H1 (cell line): ENCODE data around the gene PFKFB1. TPM values are rescaled to one million over a fixed set of nuclear protein-coding genes. Genes with fewer than 3 reads are reported as not detected.

Experiments used
- CTCF ChIA-PET: fragments of 300-600 bp; sonication (Branson Sonifier 250); formaldehyde crosslinking; loops from one replicate; lab custom pipeline; 2021; ENCODE audit not compliant: partially characterized antibody; lab: Charles Lee
- POLR2A ChIA-PET: fragments of 300-600 bp; sonication (Branson Sonifier 250); formaldehyde crosslinking; loops from one replicate; lab custom pipeline; 2021; ENCODE audit warnings: inconsistent platforms; ENCODE audit not compliant: partially characterized antibody; lab: Charles Lee
- DNase-seq, 2 experiments: peaks; one replicate each; pipeline versions ENCODE4 v3.0.0 to v3.0.0-alpha.2; 2010 to 2022; ENCODE audit warnings: low spot score in 2 of 2, low read depth in 1 of 2, mixed read lengths in 1 of 2
- FAIRE-seq: peaks from 2 replicates; lab custom pipeline; 2011; peaks lifted over from hg19 to GRCh38; lab: Jason Lieb, UNC
- H2AFZ ChIP-seq: 2 replicates; pipeline ENCODE4 v1.8.1; 2012; ENCODE audit warnings: low read length, inconsistent platforms
- H2AK5ac ChIP-seq: 2 replicates; pipeline ENCODE4 v1.6.1; 2013; ENCODE audit warnings: low read depth, low read length
- H2BK120ac ChIP-seq: replicated peaks from 2 replicates; pipeline ENCODE3; 2013; ENCODE audit warnings: low read depth, low read length, inconsistent platforms
- H2BK12ac ChIP-seq: 2 replicates; pipeline ENCODE4 v1.6.1; 2013; ENCODE audit warnings: low read depth, low read length
- H2BK15ac ChIP-seq: 2 replicates; pipeline ENCODE4 v1.6.1; 2013; ENCODE audit warnings: low read length
- H2BK20ac ChIP-seq: 2 replicates; pipeline ENCODE4 v1.6.1; 2013; ENCODE audit warnings: low read length
- H2BK5ac ChIP-seq: 2 replicates; pipeline ENCODE4 v1.6.1; 2013; ENCODE audit warnings: low read depth, low read length
- H3K14ac ChIP-seq: 2 replicates; pipeline ENCODE4 v1.6.1; 2013; ENCODE audit warnings: inconsistent platforms; ENCODE audit not compliant: insufficient read length
- H3K18ac ChIP-seq: 2 replicates; pipeline ENCODE4 v1.6.1; 2013; ENCODE audit warnings: low read length; ENCODE audit errors: extremely low read depth
- H3K23ac ChIP-seq: 2 replicates; pipeline ENCODE4 v1.6.1; 2013; ENCODE audit warnings: inconsistent platforms; ENCODE audit not compliant: insufficient read length
- H3K23me2 ChIP-seq: 2 replicates; pipeline ENCODE4 v1.6.1; 2013; ENCODE audit warnings: low read depth, low read length
- H3K27ac ChIP-seq: 2 replicates; pipeline ENCODE4 v1.6.1; 2011; ENCODE audit warnings: low read depth, low read length, inconsistent platforms
- H3K27me3 ChIP-seq, 4 experiments: replicated peaks in 1 of 4; 1 replicate in 1 of 4; 2 replicates in 3 of 4; pipeline versions ENCODE4 v1.6.1 to v1.8.1; 2011 to 2013; ENCODE audit warnings: low read length in 3 of 4, mild to moderate bottlenecking in 3 of 4, inconsistent platforms in 2 of 4, mixed read lengths in 2 of 4, moderate library complexity in 1 of 4; ENCODE audit not compliant: control insufficient read depth in 3 of 4, insufficient read depth in 3 of 4; ENCODE audit errors: extremely low read depth in 1 of 4
- H3K36me3 ChIP-seq, 4 experiments: 2 replicates each; pipeline versions ENCODE4 v1.6.1 to v1.8.1; 2011 to 2013; ENCODE audit warnings: mild to moderate bottlenecking in 4 of 4, low read length in 3 of 4, moderate library complexity in 2 of 4, control low read depth in 1 of 4, inconsistent platforms in 1 of 4; ENCODE audit not compliant: insufficient read depth in 4 of 4, control insufficient read depth in 2 of 4
- H3K4ac ChIP-seq: replicated peaks from 2 replicates; pipeline ENCODE3; 2013; ENCODE audit warnings: low read length, low read depth, mixed read lengths, inconsistent platforms; ENCODE audit not compliant: insufficient read length
- H3K4me1 ChIP-seq, 4 experiments: replicated peaks in 1 of 4; 1 replicate in 1 of 4; 2 replicates in 3 of 4; pipeline versions ENCODE4 v1.6.1 to v1.8.1; 2011 to 2013; ENCODE audit warnings: low read length in 3 of 4, inconsistent platforms in 2 of 4, mixed read lengths in 1 of 4; ENCODE audit not compliant: insufficient read depth in 4 of 4, control insufficient read depth in 3 of 4
- H3K4me2 ChIP-seq, 2 experiments: 2 replicates each; pipeline versions ENCODE4 v1.6.1 to v1.8.1; 2011 to 2013; ENCODE audit warnings: low read depth in 2 of 2, low read length in 2 of 2, control low read depth in 1 of 2, inconsistent platforms in 1 of 2, mild to moderate bottlenecking in 1 of 2; ENCODE audit not compliant: insufficient read depth in 1 of 2
- H3K4me3 ChIP-seq, 4 experiments: fragments of 200-600, 300-600 bp in 1 of 4; sonication (generic), shearing (Covaris generic), sonication (Bioruptor Twin) in 1 of 4; 2 replicates each; pipeline versions ENCODE4 v1.5.1 to v1.8.1; 2011 to 2016; ENCODE audit warnings: low read length in 4 of 4, low read depth in 3 of 4, control low read depth in 2 of 4, inconsistent platforms in 2 of 4, mild to moderate bottlenecking in 2 of 4, mixed read lengths in 1 of 4, moderate library complexity in 1 of 4; ENCODE audit not compliant: insufficient read depth in 2 of 4; ENCODE audit errors: extremely low read depth in 1 of 4
- H3K56ac ChIP-seq: replicated peaks from 2 replicates; pipeline ENCODE3; 2013; ENCODE audit warnings: low read depth, mild to moderate bottlenecking, mixed read lengths, low read length, inconsistent platforms; ENCODE audit not compliant: insufficient read length
- H3K79me1 ChIP-seq: 2 replicates; pipeline ENCODE4 v1.6.1; 2013; ENCODE audit warnings: low read depth, low read length, control low read depth
- H3K79me2 ChIP-seq, 2 experiments: 2 replicates each; pipeline versions ENCODE4 v1.6.1 to v1.8.1; 2012 to 2013; ENCODE audit warnings: low read length in 2 of 2, mild to moderate bottlenecking in 2 of 2, inconsistent platforms in 1 of 2; ENCODE audit not compliant: insufficient read depth in 2 of 2, control insufficient read depth in 1 of 2
- H3K9ac ChIP-seq, 4 experiments: replicated peaks in 1 of 4; 1 replicate in 1 of 4; 2 replicates in 3 of 4; pipeline versions ENCODE4 v1.6.1 to v1.8.1; 2011 to 2013; ENCODE audit warnings: low read depth in 3 of 4, low read length in 3 of 4, control low read depth in 2 of 4, mild to moderate bottlenecking in 2 of 4, moderate library complexity in 2 of 4, inconsistent platforms in 1 of 4; ENCODE audit errors: extremely low read depth in 1 of 4
- H3K9me3 ChIP-seq, 2 experiments: 2 replicates each; pipeline versions ENCODE4 v1.6.1 to v1.8.1; 2012 to 2013; ENCODE audit warnings: mild to moderate bottlenecking in 2 of 2, moderate library complexity in 2 of 2, control low read depth in 1 of 2, inconsistent platforms in 1 of 2, low read depth in 1 of 2, low read length in 1 of 2, mixed read lengths in 1 of 2; ENCODE audit not compliant: insufficient read depth in 2 of 2
- H4K20me1 ChIP-seq, 2 experiments: replicated peaks in 1 of 2; 2 replicates each; pipeline versions ENCODE3 to v1.8.1; 2011 to 2013; ENCODE audit warnings: inconsistent platforms in 2 of 2, low read length in 2 of 2, mild to moderate bottlenecking in 1 of 2; ENCODE audit not compliant: insufficient read depth in 2 of 2, control insufficient read depth in 1 of 2
- H4K5ac ChIP-seq: 2 replicates; pipeline ENCODE4 v1.6.1; 2013; ENCODE audit warnings: low read length, low read depth, mixed read lengths, inconsistent platforms; ENCODE audit not compliant: insufficient read length
- H4K8ac ChIP-seq: 2 replicates; pipeline ENCODE4 v1.8.0; 2013; ENCODE audit warnings: mild to moderate bottlenecking, moderate library complexity, low read length, inconsistent platforms; ENCODE audit not compliant: insufficient read depth; ENCODE audit errors: extremely low read depth
- H4K91ac ChIP-seq: replicated peaks from 2 replicates; pipeline ENCODE3; 2013; ENCODE audit warnings: low read length, mixed read lengths, inconsistent platforms; ENCODE audit not compliant: insufficient read length
- ASH2L ChIP-seq: fragments of 200-600, 300-600 bp; sonication (generic); IDR thresholded peaks from one replicate; pipeline ENCODE4 v1.7.1; 2017; ENCODE audit warnings: low read length
- BCL11A ChIP-seq, 2 experiments: IDR thresholded peaks; one replicate each; pipeline ENCODE4 v1.6.1; 2011; ENCODE audit warnings: low read depth in 2 of 2, low read length in 2 of 2, mild to moderate bottlenecking in 2 of 2
- EZH2 ChIP-seq: fragments of 200-600 bp; sonication (generic); IDR thresholded peaks from 2 replicates; pipeline ENCODE4 v1.7.1; 2012; ENCODE audit warnings: low read depth, mild to moderate bottlenecking, moderate library complexity, low read length, inconsistent platforms; ENCODE audit not compliant: severe bottlenecking
- GABPA ChIP-seq: IDR thresholded peaks from 2 replicates; pipeline ENCODE4 v1.6.1; 2011; ENCODE audit warnings: mild to moderate bottlenecking, low read length, moderate library complexity, borderline replicate concordance; ENCODE audit not compliant: insufficient read depth
- KDM5A ChIP-seq: fragments of 200-600 bp; IDR thresholded peaks from 2 replicates; pipeline ENCODE4 v1.7.1; 2012; ENCODE audit warnings: mild to moderate bottlenecking, low read length, inconsistent platforms, mixed read lengths
- SIX5 ChIP-seq: IDR thresholded peaks from 2 replicates; pipeline ENCODE4 v1.6.1; 2011; ENCODE audit warnings: mild to moderate bottlenecking, low read depth, low read length
- SUZ12 ChIP-seq: fragments of 200-600 bp; sonication (generic); IDR thresholded peaks from 2 replicates; pipeline ENCODE4 v1.6.1; 2012; ENCODE audit warnings: mild to moderate bottlenecking, inconsistent platforms, low read length, moderate library complexity, mixed read lengths
- WGBS, 2 experiments: shearing (Covaris generic) in 1 of 2; methylation state at CpG; one replicate each; pipeline versions ENCODE4 v1.1.6 to v1.1.7; 2013 to 2015; ENCODE audit warnings: low lambda C conversion rate in 2 of 2, mixed read lengths in 2 of 2, inconsistent platforms in 1 of 2, low coverage in 1 of 2, missing lambda C conversion rate in 1 of 2; ENCODE audit not compliant: insufficient replicate concordance in 2 of 2, insufficient coverage in 1 of 2, insufficient read length in 1 of 2; ENCODE audit errors: extremely low coverage in 1 of 2, missing lambda C conversion rate in 1 of 2; 5-methylcytosine and 5-hydroxymethylcytosine counted together
- polyA plus RNA-seq, 7 experiments: library from polyadenylated mRNA; depleted of rRNA in 3 of 7; stranded (reverse) in 5 of 7; unstranded in 2 of 7; fragments of >200 nt in 5 of 7; fragments of 200-250 nt in 2 of 7; gene quantifications; 1 replicate in 5 of 7; 2 replicates in 1 of 7; 4 replicates in 1 of 7; pipeline versions ENCODE4 v1.2.1 to v1.2.3, GENCODE V29; 2011 to 2013; ENCODE audit warnings: missing spikeins in 2 of 7, mixed read lengths in 2 of 7
- total RNA-seq: library from RNA; stranded (reverse); fragmentation: NEBNext Ultra II Directional; extraction: Animal tissue kit (Norgen Biotek cat#: 25700); gene quantifications from 2 replicates; pipeline ENCODE4 v1.2.1, GENCODE V29; 2021

The PFKFB1 gene
- total and polyA plus RNA-seq, 2 of the 8 experiments (the other 6 are each of a cell fraction or from before 2014, with no cell fraction given), result 0.26 to 0.30 TPM

DNA sequence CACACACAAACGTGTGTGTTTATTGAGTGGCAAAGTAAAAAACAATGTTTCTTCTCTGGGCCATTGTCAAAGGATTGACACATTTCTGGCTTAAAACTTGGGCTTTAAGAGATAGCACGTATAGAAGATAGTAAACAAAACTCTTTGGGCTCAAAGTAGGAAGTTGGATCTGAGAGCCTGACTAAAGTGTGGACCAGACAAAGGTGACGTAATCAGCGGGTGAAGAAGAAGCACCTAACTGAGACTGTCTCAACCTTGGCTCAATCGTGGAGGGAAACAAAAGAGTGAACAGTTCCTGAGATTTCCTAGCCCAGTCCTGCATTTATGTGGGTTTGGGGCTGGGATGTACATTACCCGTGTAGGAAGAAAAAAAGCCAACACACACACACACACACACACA is 13.7 kb downstream of the PFKFB1 start:
- 36% methylated on average over 2 of the region's 6 CpGs; no CpG with 5 or more reads in 1 of the 2 experiments for whole genome bisulfite sequencing, 2 experiments
- no peak overlapping the region for H3K18ac ChIP-seq
- CTCF ChIA-PET, result no interaction called here

More for the DNA sequence above, 13.7 kb downstream of the PFKFB1 start:
- Histone ChIP-seq H3K79me2 (no peaks in the 10 kb centered on the region), H2AK5ac (no peak overlapping the region), H3K23me2 (no peaks in the 10 kb centered on the region), H2AFZ (no peak overlapping the region), H2BK12ac (no peak overlapping the region), H3K4ac (no peak overlapping the region), H3K14ac (no peak overlapping the region), H3K36me3 (no peaks in the 10 kb centered on the region), H2BK5ac (no peak overlapping the region), H3K27me3 (no peaks in the 10 kb centered on the region), H4K5ac (no peak overlapping the region), H4K20me1 (no peaks in the 10 kb centered on the region), H3K27ac (no peak overlapping the region), H2BK15ac (no peak overlapping the region), H2BK120ac (no peak overlapping the region), H3K79me1 (no peaks in the 10 kb centered on the region), H3K56ac (no peak overlapping the region), H4K91ac (no peak overlapping the region), H3K9ac (no peak overlapping the region), H3K23ac (no peak overlapping the region), H3K4me1 (no peaks in the 10 kb centered on the region), H2BK20ac (no peak overlapping the region), H3K4me2 (no peak overlapping the region), H4K8ac (no peak overlapping the region), H3K9me3 (no peaks in the 10 kb centered on the region; a peak in 1 of 4 replicates), H3K4me3 (no peak overlapping the region)
- POLR2A ChIA-PET, result no interaction called here
- TF ChIP-seq KDM5A, result no peak
- TF ChIP-seq EZH2, result no peak
- TF ChIP-seq ASH2L, result no peak
- no peak for TF ChIP-seq SIX5
- TF ChIP-seq BCL11A (IDR thresholded peaks at IDR 0.05; ENCODE audit: low read depth in 2 of 2, low read length in 2 of 2), result no peak
- TF ChIP-seq SUZ12, result no peak
- no peak for TF ChIP-seq GABPA
- no peak for DNase-seq
- FAIRE-seq, result no peak
